BLaER1 (cell line): ENCODE measurements around the gene ZNF22.
"Not testable (repeated sequence)": the region's sequence is repeated elsewhere in the genome, so short reads cannot be mapped to it uniquely, and the experiment has no call there.

Source experiments
- H3K27ac ChIP-seq: shearing (Covaris generic); formaldehyde crosslinking; 2 replicates; pipeline ENCODE4 v1.8.1; 2022
- H3K27me3 ChIP-seq: shearing (Covaris generic); formaldehyde crosslinking; 2 replicates; pipeline ENCODE4 v1.8.1; 2022
- H3K36me3 ChIP-seq: shearing (Covaris generic); formaldehyde crosslinking; 2 replicates; pipeline ENCODE4 v1.8.1; 2022
- H3K4me1 ChIP-seq: shearing (Covaris generic); formaldehyde crosslinking; 2 replicates; pipeline ENCODE4 v1.8.1; 2022
- H3K4me2 ChIP-seq: shearing (Covaris generic); formaldehyde crosslinking; 2 replicates; pipeline ENCODE4 v1.8.1; 2022
- H3K4me3 ChIP-seq: shearing (Covaris generic); formaldehyde crosslinking; 2 replicates; pipeline ENCODE4 v1.8.1; 2022
- H3K9ac ChIP-seq: shearing (Covaris generic); formaldehyde crosslinking; 2 replicates; pipeline ENCODE4 v1.8.1; 2022
- H3K9me3 ChIP-seq: shearing (Covaris generic); formaldehyde crosslinking; 2 replicates; pipeline ENCODE4 v1.8.1; 2022
- H4K20me1 ChIP-seq: shearing (Covaris generic); formaldehyde crosslinking; 2 replicates; pipeline ENCODE4 v1.8.1; 2022
- Cebpa-rat ChIP-seq: shearing (Covaris generic); IDR thresholded peaks from 2 replicates; pipeline ENCODE4 v1.8.1; 2022

Gene ZNF22

GRCh38 chr10:45006276-45007030 is 5.7 kb downstream of the ZNF22 start:
- H3K27me3 ChIP-seq: no peaks in the 10 kb centered on the region
- H3K4me2 ChIP-seq: no peak overlapping the region
- no peak for TF ChIP-seq Cebpa-rat
- H3K27ac ChIP-seq: no peak overlapping the region
- no peak overlapping the region for H3K9ac ChIP-seq
- no peak overlapping the region for H3K4me3 ChIP-seq
- H3K36me3 ChIP-seq: peaks cover 39% of the 10 kb centered on the region
- peaks cover 30% of the 10 kb centered on the region for H3K9me3 ChIP-seq
- peaks cover 32% of the 10 kb centered on the region for H4K20me1 ChIP-seq
- peaks cover 27% of the 10 kb centered on the region for H3K4me1 ChIP-seq

- no peaks in the 10 kb centered on the region for H3K27me3 ChIP-seq
- peak overlapping the region; percentile 21; the same call in 1 of the 2 replicates for H3K4me2 ChIP-seq
- no peak overlapping the region for H3K4me3 ChIP-seq
- peaks cover 14% of the 10 kb centered on the region for H3K9me3 ChIP-seq
- H4K20me1 ChIP-seq: peaks cover 30% of the 10 kb centered on the region
- H3K36me3 ChIP-seq: peaks cover 24% of the 10 kb centered on the region
- peaks cover 13% of the 10 kb centered on the region for H3K4me1 ChIP-seq
- no peak for TF ChIP-seq Cebpa-rat
- no peak overlapping the region for H3K27ac ChIP-seq
- H3K9ac ChIP-seq: no peak overlapping the region
These were observed 7.9 kb downstream of the ZNF22 start for GRCh38 chr10:45008524-45009161.

- not testable (repeated sequence) for H3K27ac ChIP-seq, H3K27me3 ChIP-seq, H3K4me2 ChIP-seq, H3K4me3 ChIP-seq, H3K9me3 ChIP-seq, H3K9ac ChIP-seq, H3K4me1 ChIP-seq, H4K20me1 ChIP-seq, H3K36me3 ChIP-seq
These were observed 13.8 kb downstream of the ZNF22 start for GRCh38 chr10:45014557-45014956.

GRCh38 chr10:45015590-45015989 is 14.9 kb downstream of the ZNF22 start:
- H3K27ac ChIP-seq: no peak overlapping the region
- H3K4me3 ChIP-seq: no peak overlapping the region
- H3K9ac ChIP-seq: no peak overlapping the region
- H3K4me2 ChIP-seq: no peak overlapping the region
- no peaks in the 10 kb centered on the region for H3K27me3 ChIP-seq
- no peaks in the 10 kb centered on the region for H3K36me3 ChIP-seq
- no peak for TF ChIP-seq Cebpa-rat
- no peaks in the 10 kb centered on the region for H3K9me3 ChIP-seq
- no peaks in the 10 kb centered on the region for H4K20me1 ChIP-seq
- H3K4me1 ChIP-seq: no peaks in the 10 kb centered on the region

GRCh38 chr10:45023426-45023825 is 22.7 kb downstream of the ZNF22 start:
- H3K27ac ChIP-seq: no peak overlapping the region
- no peak overlapping the region for H3K9ac ChIP-seq
- H4K20me1 ChIP-seq: no peaks in the 10 kb centered on the region
- H3K4me1 ChIP-seq: no peaks in the 10 kb centered on the region
- no peaks in the 10 kb centered on the region for H3K36me3 ChIP-seq
- no peak for TF ChIP-seq Cebpa-rat
- no peaks in the 10 kb centered on the region for H3K27me3 ChIP-seq
- no peak overlapping the region for H3K4me3 ChIP-seq
- peaks cover 13% of the 10 kb centered on the region for H3K9me3 ChIP-seq
- no peak overlapping the region for H3K4me2 ChIP-seq

- Histone ChIP-seq H3K27ac (no peak overlapping the region), H3K4me1 (no peaks in the 10 kb centered on the region), H4K20me1 (no peaks in the 10 kb centered on the region), H3K9me3 (peaks cover 28% of the 10 kb centered on the region), H3K9ac (no peak overlapping the region), H3K4me3 (no peak overlapping the region), H3K27me3 (no peaks in the 10 kb centered on the region), H3K36me3 (no peaks in the 10 kb centered on the region), H3K4me2 (no peak overlapping the region)
- no peak for TF ChIP-seq Cebpa-rat
These were observed 33.6 kb downstream of the ZNF22 start for GRCh38 chr10:45034301-45034700.

GRCh38 chr10:45035673-45036072 is 35.0 kb downstream of the ZNF22 start:
- Histone ChIP-seq H3K9ac (no peak overlapping the region), H3K27ac (no peak overlapping the region), H4K20me1 (no peaks in the 10 kb centered on the region), H3K4me3 (no peak overlapping the region), H3K27me3 (no peaks in the 10 kb centered on the region), H3K9me3 (peaks cover 25% of the 10 kb centered on the region), H3K36me3 (no peaks in the 10 kb centered on the region), H3K4me1 (no peaks in the 10 kb centered on the region), H3K4me2 (no peak overlapping the region)
- no peak for TF ChIP-seq Cebpa-rat

GRCh38 chr10:45040921-45041542 is 40.3 kb downstream of the ZNF22 start:
- Histone ChIP-seq H3K4me1 (no peaks in the 10 kb centered on the region), H3K27me3 (no peaks in the 10 kb centered on the region), H3K9ac (no peak overlapping the region), H3K27ac (no peak overlapping the region), H3K4me3 (no peak overlapping the region), H4K20me1 (no peaks in the 10 kb centered on the region), H3K9me3 (no peaks in the 10 kb centered on the region), H3K36me3 (no peaks in the 10 kb centered on the region), H3K4me2 (no peak overlapping the region)
- TF ChIP-seq Cebpa-rat: no peak

GRCh38 chr10:45044290-45044689 is 43.6 kb downstream of the ZNF22 start:
- H4K20me1 ChIP-seq: no peaks in the 10 kb centered on the region
- no peaks in the 10 kb centered on the region for H3K4me1 ChIP-seq
- no peak for TF ChIP-seq Cebpa-rat
- peaks cover 8% of the 10 kb centered on the region; the same call in 1 of the 2 replicates for H3K9me3 ChIP-seq
- H3K4me3 ChIP-seq: no peak overlapping the region
- H3K4me2 ChIP-seq: no peak overlapping the region
- H3K9ac ChIP-seq: no peak overlapping the region
- H3K27me3 ChIP-seq: no peaks in the 10 kb centered on the region
- H3K36me3 ChIP-seq: no peaks in the 10 kb centered on the region
- no peak overlapping the region for H3K27ac ChIP-seq

GRCh38 chr10:45050551-45051235 is 50.0 kb downstream of the ZNF22 start:
- H3K9ac ChIP-seq: no peak overlapping the region
- no peaks in the 10 kb centered on the region for H4K20me1 ChIP-seq
- H3K27me3 ChIP-seq: no peaks in the 10 kb centered on the region
- TF ChIP-seq Cebpa-rat: no peak
- H3K4me3 ChIP-seq: no peak overlapping the region
- peaks cover 8% of the 10 kb centered on the region; the same call in 1 of the 2 replicates for H3K9me3 ChIP-seq
- no peak overlapping the region for H3K27ac ChIP-seq
- H3K4me1 ChIP-seq: no peaks in the 10 kb centered on the region
- no peaks in the 10 kb centered on the region for H3K36me3 ChIP-seq
- no peak overlapping the region for H3K4me2 ChIP-seq
